Measurements from ENCODE around the gene C21orf58.
"Not testable (repeated sequence)": the region's sequence is repeated elsewhere in the genome, so short reads cannot be mapped to it uniquely, and the experiment has no call there.

Gene C21orf58

DNA sequence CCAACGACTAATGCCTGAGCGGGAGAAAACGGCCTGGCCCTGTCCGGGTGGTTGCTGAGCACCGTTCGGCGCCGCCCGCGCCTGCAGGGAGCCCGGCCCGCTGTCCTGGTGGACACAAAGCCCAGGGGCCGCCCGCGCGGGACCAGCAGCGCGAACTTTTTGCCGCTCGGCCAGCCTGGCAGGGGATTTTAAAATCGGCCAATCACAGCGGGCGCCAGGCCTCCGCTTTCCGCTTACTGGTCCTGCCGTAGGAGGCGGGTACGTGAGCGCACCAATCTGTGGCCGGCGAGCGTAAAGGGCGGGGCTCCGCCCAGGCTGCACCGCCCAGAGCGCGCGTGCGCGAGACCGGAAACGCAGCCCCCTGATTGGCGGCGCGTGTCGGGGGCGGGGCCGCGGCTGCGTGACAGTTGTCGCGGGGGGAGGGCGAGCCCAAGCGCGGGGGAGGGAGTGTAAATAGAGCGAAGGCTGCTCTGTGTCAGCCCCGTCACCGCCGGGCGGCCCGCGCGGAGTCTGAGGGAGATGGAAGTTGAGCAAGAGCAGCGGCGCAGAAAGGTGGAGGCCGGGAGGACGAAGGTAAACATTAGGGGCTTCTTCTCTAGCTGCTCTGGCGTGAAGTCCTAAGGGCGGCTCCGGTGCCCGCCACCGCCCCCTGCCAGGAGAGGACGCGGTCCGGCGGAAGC is at the start of gene C21orf58, which contains the start of gene PCNT:
Gene C21orf58 (minus strand): TSS at position 161 of the 680 bp plus-strand sequence. CDS start 1,132 bp downstream, outside the sequence.
Gene PCNT (plus strand): TSS at position 447 of the 680 bp plus-strand sequence. CDS start 73 bp downstream, at position 520.
- DNase-seq (ENCODE audit: low read depth): peak; percentile 94

DNA sequence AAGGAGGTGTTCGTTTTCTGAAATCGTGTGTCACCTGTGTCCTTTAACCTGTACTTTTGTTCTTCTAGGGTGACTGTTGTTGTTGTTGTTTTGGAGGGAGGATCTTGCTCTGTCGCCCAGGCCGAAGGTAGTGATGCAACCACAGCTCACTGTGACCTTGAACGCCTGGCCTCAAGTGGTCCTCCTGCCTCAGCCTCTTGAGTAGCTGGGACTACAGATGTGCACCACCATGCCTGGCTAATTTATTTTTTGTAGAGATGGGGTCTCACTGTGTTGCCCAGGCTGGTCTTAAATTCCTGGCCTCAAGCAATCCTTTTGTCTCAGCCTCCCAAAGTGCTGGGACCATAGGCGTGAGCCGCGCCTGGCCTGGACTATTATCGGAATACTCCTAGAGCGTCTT is 49.3 kb upstream of the C21orf58 start:
- DNase-seq (ENCODE audit: low read depth): not testable (repeated sequence)

DNA sequence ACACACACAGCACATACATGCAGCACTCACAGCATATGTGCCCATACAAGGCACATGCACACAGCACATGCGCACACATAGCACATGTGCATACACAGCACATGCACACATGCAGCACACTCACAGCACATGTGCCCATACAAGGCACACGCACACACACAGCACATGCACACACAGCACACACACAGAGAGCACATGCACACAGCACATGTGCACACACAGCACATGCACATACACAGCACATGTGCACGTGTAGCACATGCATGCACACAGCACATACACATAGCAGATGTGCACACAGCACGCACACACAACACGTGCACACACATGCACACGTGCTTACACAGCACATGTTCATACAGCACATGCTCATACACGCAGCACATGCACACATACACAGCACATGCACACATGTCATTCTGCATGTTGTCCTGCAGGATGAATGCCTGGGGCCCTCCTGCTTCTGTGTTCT is 48.4 kb upstream of the C21orf58 start:
- DNase-seq (ENCODE audit: low read depth): no peak

DNA sequence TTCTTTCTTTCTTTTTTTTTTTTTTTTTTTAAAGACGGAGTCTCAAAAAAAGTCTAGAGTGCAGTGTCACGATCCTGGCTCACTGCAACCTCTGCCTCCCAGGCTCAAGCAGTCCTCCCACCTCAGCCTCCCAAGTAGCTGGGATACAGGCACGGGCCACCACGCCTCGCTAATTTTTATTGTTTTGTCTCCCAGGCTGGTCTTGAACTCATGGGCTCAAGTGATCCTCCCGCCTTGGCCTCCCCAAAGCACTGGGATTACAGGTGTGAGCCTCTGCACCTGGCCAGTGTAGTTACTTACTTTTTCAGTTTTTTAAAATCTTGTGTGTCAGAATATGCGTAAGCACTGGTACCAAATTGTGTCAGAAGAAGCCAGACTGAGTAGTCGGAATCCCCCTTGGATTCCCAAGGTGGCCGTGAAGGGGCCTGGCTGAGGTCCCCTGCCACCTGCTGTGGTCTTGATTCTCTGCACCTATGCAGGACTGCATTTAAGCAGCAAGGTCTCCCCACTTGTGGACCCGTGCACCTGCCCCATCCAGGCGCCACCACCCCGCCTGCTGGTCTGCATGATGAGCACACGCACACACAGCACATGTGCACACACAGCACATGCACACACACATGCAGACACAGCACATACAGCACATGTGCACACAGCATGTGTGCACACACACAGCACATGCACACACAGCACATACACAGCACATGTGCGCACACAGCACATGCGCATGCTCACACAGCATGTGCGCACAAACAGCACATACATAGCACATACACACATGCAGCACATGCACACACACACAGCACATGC is 47.7 kb upstream of the C21orf58 start:
- no peak for DNase-seq (ENCODE audit: low read depth)

DNA sequence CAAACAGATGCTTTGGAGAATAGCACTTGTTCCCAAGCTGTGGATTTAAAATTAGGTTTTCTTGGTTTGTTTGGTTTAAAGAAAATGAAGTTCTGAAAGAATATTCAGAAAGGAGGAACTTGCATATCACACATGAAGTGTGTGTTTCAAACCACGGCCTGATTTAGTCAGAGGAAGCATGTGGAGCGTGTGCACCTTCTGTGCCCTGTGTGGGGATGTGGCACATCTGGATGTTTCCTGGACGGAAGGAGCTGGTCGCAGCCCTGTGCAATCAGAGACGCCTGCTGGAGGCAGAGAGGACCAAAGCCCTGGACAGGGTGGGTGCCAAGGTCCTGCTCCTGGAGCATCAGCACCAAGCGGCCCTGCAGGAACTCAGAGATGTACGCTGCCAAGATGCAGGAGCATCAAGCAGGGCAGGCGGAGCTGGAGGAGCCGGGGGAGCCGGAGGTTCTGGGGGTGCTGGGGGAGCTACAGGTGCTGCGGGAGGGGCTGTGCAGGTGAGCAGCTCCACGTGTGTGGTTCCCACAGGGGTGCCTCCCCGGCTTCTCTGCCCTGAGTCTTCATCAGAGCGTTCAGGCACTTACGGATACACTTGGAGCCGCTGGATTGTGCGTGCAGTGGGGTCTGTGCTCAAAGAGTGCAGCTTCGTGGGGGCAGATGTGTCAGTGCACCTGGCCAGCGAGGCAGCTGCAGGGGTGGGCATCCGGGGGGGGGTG is 46.0 kb upstream of the C21orf58 start:
- DNase-seq (ENCODE audit: low read depth): no peak

DNA sequence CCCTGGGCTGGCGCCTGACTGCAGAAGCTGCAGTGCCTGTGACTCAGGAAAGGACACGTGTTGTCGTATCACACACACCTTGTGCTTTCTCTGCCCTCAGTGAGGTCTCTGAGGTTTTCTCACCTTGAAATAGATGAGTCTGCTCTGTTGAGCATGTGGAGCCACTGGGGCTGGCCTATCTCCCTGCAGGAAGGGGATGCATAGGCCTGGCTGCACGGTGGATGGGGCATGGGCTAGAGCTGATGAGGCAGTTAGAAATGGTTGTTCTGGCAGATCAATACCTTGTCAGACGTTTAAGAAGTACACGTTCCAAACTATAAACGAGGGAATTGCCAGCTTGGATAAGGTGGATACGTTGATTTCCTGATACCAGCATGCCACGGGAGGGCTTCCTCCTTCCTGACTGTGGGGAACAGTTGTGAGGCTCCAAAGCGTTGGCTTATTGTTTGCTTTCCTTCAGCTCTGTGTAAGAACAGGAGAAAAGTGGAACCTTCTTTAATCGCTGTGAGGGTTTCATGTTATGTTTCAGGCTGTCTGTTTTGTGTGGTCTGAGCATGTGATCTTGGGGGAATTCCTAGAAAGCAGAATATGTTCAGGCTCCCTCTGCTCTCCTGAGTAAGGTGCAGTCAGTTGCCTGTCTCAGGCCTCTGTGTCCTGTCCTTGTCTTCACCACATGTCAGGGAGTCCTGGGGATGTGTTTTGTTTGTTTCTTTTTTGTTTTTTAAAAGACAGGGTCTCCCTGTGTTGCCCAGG is 45.0 kb upstream of the C21orf58 start:
- DNase-seq (ENCODE audit: low read depth): no peak

DNA sequence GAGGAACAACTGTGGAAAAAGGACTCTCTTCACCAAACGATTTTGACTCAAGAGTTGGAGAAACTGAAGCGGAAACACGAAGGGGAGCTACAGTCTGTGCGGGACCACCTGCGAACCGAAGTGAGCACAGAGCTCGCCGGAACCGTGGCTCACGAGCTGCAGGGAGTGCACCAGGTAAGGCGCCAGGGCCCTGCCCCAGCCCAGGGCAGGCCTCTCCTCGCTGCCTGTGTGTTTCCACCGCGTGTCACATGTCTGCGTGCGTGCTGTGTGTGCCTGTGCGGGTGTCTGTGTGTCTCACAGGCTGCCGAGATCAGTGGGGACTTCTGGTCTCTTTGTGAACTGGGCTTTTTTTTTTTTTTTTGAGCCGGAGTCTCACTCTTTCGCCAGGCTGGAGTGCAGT is 43.3 kb upstream of the C21orf58 start:
- no peak for DNase-seq (ENCODE audit: low read depth)

DNA sequence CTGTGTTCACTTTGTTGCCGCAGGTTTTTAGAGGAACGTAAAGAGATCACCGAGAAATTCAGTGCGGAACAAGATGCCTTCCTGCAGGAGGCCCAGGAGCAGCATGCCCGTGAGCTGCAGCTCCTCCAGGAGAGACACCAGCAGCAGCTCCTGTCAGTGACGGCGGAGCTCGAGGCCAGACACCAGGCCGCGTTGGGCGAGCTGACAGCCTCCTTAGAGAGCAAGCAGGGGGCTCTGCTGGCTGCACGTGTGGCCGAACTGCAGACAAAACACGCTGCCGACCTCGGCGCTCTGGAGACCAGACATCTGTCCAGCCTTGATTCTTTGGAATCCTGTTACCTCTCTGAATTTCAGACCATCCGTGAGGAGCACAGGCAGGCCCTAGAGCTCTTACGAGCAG is 42.9 kb upstream of the C21orf58 start:
- no peak for DNase-seq (ENCODE audit: low read depth)

DNA sequence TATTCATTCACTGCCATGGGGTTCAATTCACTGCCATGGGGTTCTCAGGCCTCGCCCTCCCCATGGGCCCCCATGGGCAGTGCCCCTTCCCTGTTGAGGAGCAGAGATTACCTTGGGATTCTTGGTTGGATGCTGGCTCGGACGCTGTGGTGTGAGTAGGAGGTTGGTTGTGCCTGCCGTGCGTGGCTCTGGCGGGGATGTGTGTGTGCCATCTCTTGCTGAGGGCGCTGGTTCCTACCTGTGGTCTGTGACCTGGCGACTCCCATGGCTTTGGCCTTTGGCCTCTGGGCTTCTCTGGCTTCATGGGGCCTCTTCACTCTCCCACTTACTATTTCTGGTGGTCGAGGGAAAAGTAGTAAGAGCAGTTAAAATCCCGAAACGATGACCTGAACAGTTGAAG is 42.4 kb upstream of the C21orf58 start:
- no peak for DNase-seq (ENCODE audit: low read depth)

DNA sequence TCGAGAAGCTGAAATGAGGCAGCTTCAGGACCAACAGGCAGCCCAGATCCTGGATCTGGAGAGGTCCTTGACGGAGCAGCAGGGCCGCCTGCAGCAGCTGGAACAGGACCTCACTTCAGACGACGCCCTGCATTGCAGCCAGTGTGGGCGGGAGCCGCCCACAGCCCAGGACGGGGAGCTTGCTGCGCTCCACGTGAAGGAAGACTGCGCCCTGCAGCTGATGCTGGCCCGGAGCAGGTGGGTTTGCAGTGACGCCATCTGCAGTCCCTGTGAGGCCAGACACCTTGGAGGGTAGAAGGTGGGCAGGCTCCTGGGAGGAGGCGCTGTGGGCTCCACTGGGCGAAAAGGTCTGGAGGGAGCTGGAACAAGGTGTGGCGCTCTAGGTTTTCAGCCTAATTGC is 40.0 kb upstream of the C21orf58 start:
- no peak for DNase-seq (ENCODE audit: low read depth)

DNA sequence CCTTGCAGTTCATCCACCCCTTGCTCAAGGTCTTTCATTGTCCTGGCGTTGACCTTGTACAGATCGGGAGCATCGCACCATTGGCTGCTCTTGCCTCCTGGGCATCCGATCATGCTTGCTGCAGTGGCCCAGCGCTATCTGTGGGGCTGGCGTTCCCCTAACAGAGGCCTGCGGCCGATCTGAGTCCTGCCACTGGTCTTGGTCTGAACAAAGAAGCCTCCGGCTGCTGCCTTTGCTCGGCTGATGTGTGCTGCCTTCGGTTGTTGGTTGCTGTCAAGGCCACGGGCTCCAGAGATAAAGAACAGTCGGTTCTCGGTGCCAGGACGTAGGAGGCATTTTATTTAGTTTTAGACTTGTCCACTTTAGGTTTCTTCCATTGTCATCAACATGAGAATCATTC is 39.3 kb upstream of the C21orf58 start:
- DNase-seq (ENCODE audit: low read depth): no peak

DNA sequence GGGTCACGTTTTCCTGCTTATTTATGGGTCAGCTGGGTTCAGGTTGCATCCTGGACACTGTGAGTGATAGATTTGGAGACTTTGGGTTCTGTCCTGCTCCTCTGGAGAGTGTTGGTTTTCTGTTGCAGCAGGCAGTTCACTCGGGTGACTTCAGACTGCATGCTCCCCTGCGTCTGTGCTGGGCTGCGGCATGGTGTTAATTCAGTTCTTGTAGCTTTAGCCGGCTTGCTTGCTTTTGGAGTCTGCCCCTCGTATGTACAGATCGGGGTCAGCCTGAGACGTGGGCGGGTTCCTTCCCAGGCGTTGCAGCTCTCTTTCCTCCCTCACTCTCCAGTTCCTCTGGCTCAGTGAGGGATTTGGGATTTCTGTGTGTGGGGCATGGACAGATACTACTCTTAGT is 38.3 kb upstream of the C21orf58 start:
- DNase-seq (ENCODE audit: low read depth): no peak

DNA sequence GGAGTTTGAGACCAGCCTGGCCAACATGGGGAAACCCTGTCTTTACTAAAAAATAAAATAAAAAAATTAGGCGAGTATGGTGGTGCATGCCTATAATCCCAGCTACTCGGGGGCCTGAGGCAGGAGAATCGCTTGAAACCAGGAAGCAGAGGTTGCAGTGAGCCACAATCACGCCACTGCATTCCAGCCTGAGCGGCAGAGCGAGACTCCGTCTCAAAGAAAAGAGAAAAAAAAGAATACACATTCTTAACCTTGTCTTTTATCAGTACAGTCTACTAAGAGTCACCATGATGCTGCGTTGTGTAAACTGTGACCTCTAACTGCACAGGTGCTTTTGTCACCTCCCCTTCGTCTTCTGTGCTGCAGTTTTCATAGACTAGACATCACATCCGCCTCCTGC is 37.5 kb upstream of the C21orf58 start:
- DNase-seq (ENCODE audit: low read depth): no peak

DNA sequence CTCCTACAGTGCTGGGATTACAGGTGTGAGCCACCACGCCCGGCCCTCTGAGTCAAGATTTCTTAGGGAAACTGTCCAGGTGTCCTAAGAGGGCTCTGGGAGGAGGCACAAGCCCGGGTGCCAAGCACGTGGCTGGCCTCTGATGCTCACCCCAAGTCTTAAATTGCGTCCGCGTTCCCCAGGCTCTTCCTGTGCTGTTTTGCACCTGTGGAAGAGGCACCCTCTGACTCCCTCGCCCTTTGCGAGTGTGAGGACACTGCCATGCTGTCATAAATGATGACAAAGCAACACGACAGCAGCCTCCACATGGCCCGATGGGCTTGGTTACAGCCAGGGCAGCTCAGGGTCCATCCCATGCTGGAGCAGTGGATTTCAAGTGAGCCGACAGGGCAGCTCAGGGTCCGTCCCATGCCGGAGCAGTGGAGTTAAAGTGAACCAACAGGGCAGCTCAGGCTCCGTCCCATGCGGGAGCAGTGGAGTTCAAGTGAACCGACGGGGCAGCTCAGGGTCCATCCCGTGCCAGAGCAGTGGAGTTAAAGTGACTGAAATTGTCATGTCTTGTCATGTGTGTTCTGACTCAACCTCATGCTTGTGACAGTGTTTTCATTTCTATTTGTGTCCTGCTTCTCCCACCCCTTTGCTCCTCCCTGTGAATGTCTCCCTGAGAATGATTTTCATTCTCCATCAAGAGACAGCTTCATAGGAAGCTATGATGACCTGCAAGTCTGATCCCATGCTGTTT is 34.2 kb upstream of the C21orf58 start:
- no peak for DNase-seq (ENCODE audit: low read depth)

DNA sequence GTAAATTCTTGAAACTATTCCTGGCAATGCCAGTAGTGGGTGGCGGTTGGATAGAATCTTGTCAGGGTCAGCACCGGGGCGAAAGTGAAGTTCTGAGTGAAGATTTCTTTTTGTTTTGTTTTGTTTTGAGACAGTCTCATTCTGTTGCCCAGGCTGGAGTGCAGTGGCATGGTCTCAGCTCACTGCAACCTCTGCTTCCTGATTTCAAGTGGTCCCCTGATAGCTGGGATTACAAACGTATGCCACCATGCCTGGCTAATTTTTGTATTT is 33.6 kb upstream of the C21orf58 start:
- DNase-seq (ENCODE audit: low read depth): no peak

DNA sequence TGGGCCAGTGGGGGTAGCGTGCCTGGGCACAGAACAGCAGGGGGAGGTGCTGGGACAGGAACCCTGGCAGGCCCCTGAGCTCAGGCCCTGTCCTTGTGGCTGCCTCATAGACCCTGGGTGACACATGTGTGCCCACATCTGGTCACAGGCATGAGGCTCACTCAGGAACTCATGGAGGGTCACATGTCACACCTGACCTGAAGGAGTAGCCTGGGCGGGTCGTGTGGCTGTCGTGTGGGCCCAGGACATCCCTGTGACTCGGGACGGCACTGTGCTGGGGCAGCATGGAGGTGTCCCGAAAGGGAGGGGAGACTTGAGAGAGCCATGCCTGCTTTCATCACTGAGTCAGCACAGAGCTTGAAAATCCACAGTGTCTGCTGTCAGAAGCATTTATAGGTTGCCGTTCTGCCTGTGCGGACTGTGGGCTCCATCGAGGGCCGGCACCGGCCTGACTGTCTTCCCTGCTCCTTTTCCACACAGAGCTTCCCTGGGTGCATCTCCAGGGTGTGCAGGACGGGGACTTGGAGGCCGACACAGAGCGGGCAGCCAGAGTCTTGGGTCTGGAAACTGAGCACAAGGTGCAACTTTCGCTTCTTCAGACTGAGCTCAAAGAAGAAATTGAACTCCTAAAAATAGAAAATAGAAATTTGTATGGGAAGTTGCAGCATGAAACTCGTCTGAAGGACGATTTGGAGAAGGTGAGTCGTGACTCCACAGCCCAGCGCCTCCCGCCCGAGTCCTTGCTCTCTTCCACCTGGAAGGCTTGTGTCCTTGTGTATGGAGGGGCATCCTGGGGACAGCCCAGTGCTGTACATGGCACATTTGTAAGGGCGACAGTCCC is 33.0 kb upstream of the C21orf58 start:
- no peak for DNase-seq (ENCODE audit: low read depth)

DNA sequence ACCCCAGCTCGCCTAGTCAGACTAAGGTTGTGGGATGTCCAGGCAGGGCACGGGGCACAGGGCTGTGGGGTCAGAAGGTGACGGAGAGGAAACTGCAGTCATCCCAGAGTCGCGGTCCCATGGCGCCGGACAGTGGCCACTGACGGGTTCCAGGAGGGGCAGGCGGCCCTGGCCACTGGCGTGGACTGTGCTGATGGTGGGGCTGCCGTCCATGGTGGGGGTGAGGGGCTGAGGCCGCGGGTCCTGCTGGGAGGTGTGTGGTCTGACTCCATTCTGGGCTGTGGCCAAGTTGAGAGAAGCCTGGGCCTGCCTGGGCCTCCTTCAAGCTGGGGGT is 32.3 kb upstream of the C21orf58 start:
- no peak for DNase-seq (ENCODE audit: low read depth)

DNA sequence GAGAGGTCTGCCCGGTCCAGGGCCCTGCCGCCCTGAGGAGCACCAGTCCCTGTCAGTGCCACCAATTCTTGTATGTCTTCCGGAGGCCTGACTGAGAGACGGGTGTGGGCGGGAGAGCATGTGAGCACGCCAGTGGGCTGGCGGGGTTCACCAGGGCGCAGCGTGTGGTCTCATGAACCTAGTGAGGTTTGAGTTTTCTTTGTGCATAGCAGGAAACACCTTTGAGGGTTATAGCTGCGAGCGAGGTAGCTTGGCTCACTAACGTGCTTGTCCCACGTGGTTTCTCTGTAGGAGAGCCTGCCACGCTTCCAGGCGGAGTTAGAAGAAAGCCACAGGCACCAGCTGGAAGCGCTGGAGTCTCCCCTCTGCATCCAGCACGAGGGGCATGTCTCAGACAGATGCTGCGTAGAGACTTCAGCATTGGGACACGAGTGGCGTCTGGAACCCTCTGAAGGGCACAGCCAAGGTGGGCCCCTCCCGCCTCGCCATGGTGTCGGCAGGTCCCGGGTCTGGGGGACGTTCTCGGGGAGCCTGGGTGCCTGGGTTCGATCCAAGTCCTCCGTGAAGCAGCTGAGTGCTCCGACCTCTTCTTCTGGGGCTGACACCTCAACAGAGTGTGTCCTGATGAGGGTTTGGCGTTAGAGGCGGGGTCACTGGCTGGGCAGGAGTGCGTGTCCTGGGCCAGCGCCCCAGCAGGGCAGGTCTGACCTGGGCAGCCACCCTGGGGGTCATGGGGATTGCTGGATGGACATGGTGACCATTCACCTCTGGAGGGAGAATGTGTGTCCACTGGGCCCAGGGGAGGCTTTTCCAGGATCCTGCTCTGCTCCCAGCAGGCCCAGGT is 31.7 kb upstream of the C21orf58 start:
- DNase-seq (ENCODE audit: low read depth): no peak

DNA sequence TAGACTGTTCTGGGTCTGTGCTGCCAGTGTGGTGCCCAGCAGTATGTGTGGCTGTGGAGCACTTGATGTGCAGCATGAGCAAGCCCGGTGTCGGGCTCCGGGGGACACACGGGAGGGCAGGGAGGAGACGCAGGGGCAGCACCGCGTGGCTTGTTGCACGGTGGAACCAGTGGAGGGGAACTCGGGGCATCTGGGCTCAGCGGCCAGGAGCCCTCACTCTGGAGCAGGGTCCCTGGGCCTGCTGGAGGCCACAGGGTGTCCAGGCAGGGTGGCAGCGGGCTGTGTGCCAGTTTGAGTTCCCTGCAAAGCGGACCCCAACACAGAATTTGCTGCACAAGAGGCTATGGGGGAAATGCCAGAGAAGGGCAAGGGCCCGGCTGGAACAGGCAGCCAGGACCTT is 30.8 kb upstream of the C21orf58 start:
- DNase-seq (ENCODE audit: low read depth): no peak

DNA sequence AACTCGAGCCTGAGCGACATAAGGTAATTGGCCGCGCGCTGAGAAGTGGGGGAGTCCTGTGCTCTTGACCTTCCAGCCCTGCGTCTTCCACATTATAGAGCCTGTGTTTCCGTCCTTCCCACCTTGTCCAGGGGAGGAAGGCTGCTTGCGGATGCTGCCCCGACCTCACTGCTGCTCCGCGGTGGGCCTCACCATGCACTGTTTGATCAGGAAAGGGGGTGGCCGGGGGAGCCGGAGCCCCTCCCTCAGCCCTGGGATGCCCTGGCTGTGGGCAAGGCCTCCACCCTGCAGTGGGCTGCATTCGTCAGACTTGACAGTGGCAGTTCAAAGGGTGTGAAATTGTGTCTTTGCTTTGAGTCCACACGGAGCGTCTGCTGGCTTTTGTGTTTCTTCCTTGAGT is 30.4 kb upstream of the C21orf58 start:
- DNase-seq (ENCODE audit: low read depth): no peak

All from stimulated activated CD8-positive, alpha-beta memory T cell treated with anti-CD3 and anti-CD28 coated beads, Interleukin-12 subunit alpha, Interleukin-12 subunit beta, amount 100 ng/mL, for 1 hour (primary cell).